Measurements from ENCODE around the gene OR5B12. TPM values are rescaled to one million over a fixed set of nuclear protein-coding genes. Genes with fewer than 3 reads are reported as not detected.
"Not testable (repeated sequence)": the region's sequence is repeated elsewhere in the genome, so short reads cannot be mapped to it uniquely, and the experiment has no call there.

The OR5B12 gene
- total RNA-seq: not detected
- long read RNA-seq: 0 reads

GRCh38 chr11:58442136-58442535 lies at the start of gene OR5B12:
TSS of gene OR5B12 (minus strand) at chr11:58442236. CDS start at chr11:58440151, 2,085 bp downstream.
- intact Hi-C loops (cut with DNase I): no loop called here
- no peak for ATAC-seq
- no peak for DNase-seq (ENCODE audit: missing footprints)

- no peak for ATAC-seq
- no peak for DNase-seq (ENCODE audit: missing footprints)
- intact Hi-C loops (cut with DNase I): no loop called here
These were observed 48.8 kb upstream of the OR5B12 start for GRCh38 chr11:58490827-58491226.

- ATAC-seq (no peak), DNase-seq (ENCODE audit: missing footprints) (no peak)
- intact Hi-C loops (cut with DNase I): no loop called here
These were observed 45.1 kb upstream of the OR5B12 start for GRCh38 chr11:58487170-58487569.

- DNase-seq (ENCODE audit: missing footprints) (no peak), ATAC-seq (no peak)
- intact Hi-C loops (cut with DNase I): no loop called here
These were observed 43.9 kb upstream of the OR5B12 start for GRCh38 chr11:58485961-58486360.

GRCh38 chr11:58471892-58472291 lies 29.9 kb upstream of the OR5B12 start:
- intact Hi-C loops (cut with DNase I): no loop called here
- no peak for ATAC-seq
- DNase-seq (ENCODE audit: missing footprints): no peak

- ATAC-seq (no peak), DNase-seq (ENCODE audit: missing footprints) (no peak)
- intact Hi-C loops (cut with DNase I): no loop called here
These were observed 24.3 kb upstream of the OR5B12 start for GRCh38 chr11:58466293-58466692.

GRCh38 chr11:58465690-58466089 lies 23.7 kb upstream of the OR5B12 start:
- no peak for DNase-seq (ENCODE audit: missing footprints)
- intact Hi-C loops (cut with DNase I): no loop called here
- ATAC-seq: no peak

GRCh38 chr11:58451585-58451984 lies 9.5 kb upstream of the OR5B12 start:
- intact Hi-C loops (cut with DNase I): no loop called here
- ATAC-seq (no peak), DNase-seq (ENCODE audit: missing footprints) (no peak)

GRCh38 chr11:58446294-58446693 lies 4.3 kb upstream of the OR5B12 start:
- DNase-seq (ENCODE audit: missing footprints): no peak
- intact Hi-C loops (cut with DNase I): no loop called here
- ATAC-seq: no peak

- DNase-seq (ENCODE audit: missing footprints) (no peak), ATAC-seq (no peak)
- intact Hi-C loops (cut with DNase I): no loop called here
These were observed 2.3 kb upstream of the OR5B12 start for GRCh38 chr11:58444300-58444699.

GRCh38 chr11:58438486-58438885 lies 3.5 kb downstream of the OR5B12 start:
- intact Hi-C loops (cut with DNase I): no loop called here
- ATAC-seq (no peak), DNase-seq (ENCODE audit: missing footprints) (no peak)

- DNase-seq (ENCODE audit: missing footprints) (no peak), ATAC-seq (no peak)
- intact Hi-C loops (cut with DNase I): no loop called here
These were observed 7.8 kb downstream of the OR5B12 start for GRCh38 chr11:58434217-58434616.

- intact Hi-C loops (cut with DNase I): no loop called here
- no peak for ATAC-seq
These were observed 8.3 kb downstream of the OR5B12 start for GRCh38 chr11:58433638-58434203.

GRCh38 chr11:58429273-58429672 lies 12.8 kb downstream of the OR5B12 start:
- intact Hi-C loops (cut with DNase I): no loop called here
- DNase-seq (ENCODE audit: missing footprints) (no peak), ATAC-seq (no peak)

More at GRCh38 chr11:58433638-58434203, 8.3 kb downstream of the OR5B12 start:
- DNase-seq (ENCODE audit: missing footprints): no peak

GRCh38 chr11:58428021-58428420 lies 14.0 kb downstream of the OR5B12 start, which contains the start of gene OR5B2:
TSS of gene OR5B2 (minus strand) at chr11:58428121. CDS start at chr11:58423261, 4,860 bp downstream.
- ATAC-seq (no peak), DNase-seq (ENCODE audit: missing footprints) (no peak)
- intact Hi-C loops (cut with DNase I): no loop called here

GRCh38 chr11:58406774-58407173 lies 35.3 kb downstream of the OR5B12 start, which contains the start of gene OR5B3:
TSS of gene OR5B3 (minus strand) at chr11:58406874. CDS start at chr11:58403409, 3,465 bp downstream.
- DNase-seq (ENCODE audit: missing footprints): no peak
- intact Hi-C loops (cut with DNase I): no loop called here
- no peak for ATAC-seq

GRCh38 chr11:58399622-58400021 lies 42.4 kb downstream of the OR5B12 start:
- ATAC-seq; intact Hi-C loops (cut with DNase I); DNase-seq (ENCODE audit: missing footprints): not testable (repeated sequence)

GRCh38 chr11:58395581-58395980 lies 46.5 kb downstream of the OR5B12 start:
- ATAC-seq: no peak
- no peak for DNase-seq (ENCODE audit: missing footprints)
- intact Hi-C loops (cut with DNase I): no loop called here

GRCh38 chr11:58394195-58394594 lies 47.8 kb downstream of the OR5B12 start:
- intact Hi-C loops (cut with DNase I): no loop called here
- no peak for ATAC-seq
- DNase-seq (ENCODE audit: missing footprints): no peak

GRCh38 chr11:58392746-58393145 lies 49.3 kb downstream of the OR5B12 start:
- DNase-seq (ENCODE audit: missing footprints): no peak
- intact Hi-C loops (cut with DNase I): no loop called here
- ATAC-seq: no peak

- intact Hi-C loops (cut with DNase I): no loop called here
- no peak for ATAC-seq
These were observed 50.2 kb downstream of the OR5B12 start for GRCh38 chr11:58391879-58392278.

More at GRCh38 chr11:58391879-58392278, 50.2 kb downstream of the OR5B12 start:
- DNase-seq (ENCODE audit: missing footprints): no peak

All from Right ventricle myocardium inferior (tissue), 1 donor.